NB4 (cell line): ENCODE data around the gene CACNA1A.

ENCODE experiments used
- CTCF ChIP-seq: IDR thresholded peaks from one replicate; pipeline ENCODE4 v1.5.1; 2012; ENCODE audit warnings: low read depth, low read length
- POLR2A ChIP-seq: IDR thresholded peaks from 2 replicates; pipeline ENCODE4 v1.6.1; 2011; ENCODE audit warnings: mild to moderate bottlenecking; ENCODE audit not compliant: insufficient read length; ENCODE audit errors: extremely low read depth

GRCh38 chr19:13521066-13521465, 14.8 kb upstream of the CACNA1A start:
- no peak for TF ChIP-seq CTCF
- TF ChIP-seq POLR2A, result no peak
